ENCODE data around the gene LEKR1. TPM values are rescaled to one million over a fixed set of nuclear protein-coding genes. Genes with fewer than 3 reads are reported as not detected.

The LEKR1 gene
- total RNA-seq = under 1 TPM; 0.37 to 0.53 TPM

DNA sequence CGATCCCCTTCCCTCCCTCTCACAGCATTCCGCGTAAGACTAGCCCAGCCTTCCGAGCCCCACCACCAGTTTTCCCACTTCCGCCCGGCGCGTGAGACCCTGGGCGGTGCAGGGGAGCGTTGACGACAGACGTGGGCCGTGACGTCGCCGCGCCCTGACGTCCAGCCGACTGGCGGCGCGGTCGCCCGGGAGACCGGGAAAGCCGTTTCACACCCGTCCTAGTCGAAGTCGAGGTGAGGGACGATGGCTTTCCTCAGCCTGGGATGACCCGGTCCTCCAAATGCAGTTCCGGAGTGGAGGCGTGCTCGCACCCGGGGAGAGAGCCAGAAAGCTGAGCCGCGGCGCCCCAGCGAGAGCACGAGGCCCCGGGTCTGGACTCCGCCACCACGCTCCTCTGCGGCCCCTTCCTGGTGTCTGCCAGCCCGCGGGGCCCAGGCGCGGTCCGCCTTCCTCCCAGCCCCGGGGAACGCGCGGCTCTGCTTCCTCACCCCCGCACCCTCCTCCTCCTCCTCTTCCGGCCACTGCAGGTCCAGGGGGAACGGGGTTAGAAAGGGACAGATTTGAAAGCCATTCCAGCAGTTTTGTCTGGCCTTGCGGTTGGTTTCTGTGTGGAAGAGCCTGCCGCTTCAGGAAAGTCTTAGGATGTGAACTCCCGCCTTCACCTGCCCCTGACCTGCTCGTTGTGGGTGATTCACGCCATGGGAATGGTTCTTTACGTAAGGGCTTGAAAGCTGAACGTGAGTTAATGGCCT lies at the start of gene LEKR1:
Gene LEKR1, plus strand, starts transcription at position 210 of the 752 bp plus-strand sequence. CDS start 2,977 bp downstream, outside the sequence.
- DNase-seq (peak; percentile 76), ATAC-seq (peak; percentile 77)
- peak within 1 kb of the TSS; percentile 95 for H3K27ac Mint-ChIP-seq
- H3K36me3 Mint-ChIP-seq (ENCODE audit: low read depth) = peaks cover 2% of the 10 kb centered on the region
- peaks cover 17% of the 10 kb centered on the region for H3K4me1 Mint-ChIP-seq
- ChIA-PET POLR2A (no interaction called here), CTCF (interaction anchor here (1.1 kb wide), 1 partner anchor 311 kb away, joined by 4 read pairs; no protein-coding TSS in a partner anchor)
- no peaks in the 10 kb centered on the region for H3K27me3 Mint-ChIP-seq
- no peaks in the 10 kb centered on the region for H3K9me3 Mint-ChIP-seq (ENCODE audit: low read depth)
- intact Hi-C loops (cut with DNase I, micrococcal nuclease) = loop anchor here (1.0 to 2.0 kb wide), 4 partner anchors 9 to 342 kb away; partner anchors contain the start of genes SSR3 (in 1 of the 2) and TIPARP (in 1 of the 2)
- H3K4me3 Mint-ChIP-seq = peak within 1 kb of the TSS; percentile 82

DNA sequence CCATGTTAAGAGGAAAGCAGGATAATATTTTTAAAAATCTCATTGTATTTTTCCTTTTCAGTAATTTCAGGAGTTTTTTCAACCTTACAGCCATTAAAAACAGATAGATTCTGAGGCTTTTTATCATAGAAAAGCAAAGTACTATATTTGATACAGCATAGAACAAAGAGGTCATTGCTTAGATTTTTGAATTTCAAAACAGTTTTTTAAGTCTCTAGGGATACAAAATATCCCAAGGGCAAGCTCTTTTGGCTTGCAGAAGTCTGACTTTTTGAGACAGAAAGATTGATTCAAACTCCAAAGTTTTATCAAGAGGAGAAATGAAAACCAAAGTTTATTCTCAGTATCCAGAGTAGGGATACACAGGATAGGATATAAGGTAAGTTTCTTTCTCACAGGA lies 49.3 kb upstream of the LEKR1 start:
- no peak overlapping the region for H3K27ac Mint-ChIP-seq
- no peaks in the 10 kb centered on the region for H3K9me3 Mint-ChIP-seq (ENCODE audit: low read depth)
- peaks cover 6% of the 10 kb centered on the region for H3K27me3 Mint-ChIP-seq
- DNase-seq (no peak), ATAC-seq (no peak)
- H3K4me3 Mint-ChIP-seq = no peak overlapping the region
- ChIA-PET CTCF (interaction anchor here (0.7 to 1.2 kb wide), 2 partner anchors 11 to 37 kb away, joined by 3 to 5 read pairs; no protein-coding TSS in a partner anchor), POLR2A (no interaction called here)
- no peaks in the 10 kb centered on the region for H3K4me1 Mint-ChIP-seq
- intact Hi-C loops (cut with DNase I, micrococcal nuclease) = no loop called here
- H3K36me3 Mint-ChIP-seq (ENCODE audit: low read depth) = no peaks in the 10 kb centered on the region

DNA sequence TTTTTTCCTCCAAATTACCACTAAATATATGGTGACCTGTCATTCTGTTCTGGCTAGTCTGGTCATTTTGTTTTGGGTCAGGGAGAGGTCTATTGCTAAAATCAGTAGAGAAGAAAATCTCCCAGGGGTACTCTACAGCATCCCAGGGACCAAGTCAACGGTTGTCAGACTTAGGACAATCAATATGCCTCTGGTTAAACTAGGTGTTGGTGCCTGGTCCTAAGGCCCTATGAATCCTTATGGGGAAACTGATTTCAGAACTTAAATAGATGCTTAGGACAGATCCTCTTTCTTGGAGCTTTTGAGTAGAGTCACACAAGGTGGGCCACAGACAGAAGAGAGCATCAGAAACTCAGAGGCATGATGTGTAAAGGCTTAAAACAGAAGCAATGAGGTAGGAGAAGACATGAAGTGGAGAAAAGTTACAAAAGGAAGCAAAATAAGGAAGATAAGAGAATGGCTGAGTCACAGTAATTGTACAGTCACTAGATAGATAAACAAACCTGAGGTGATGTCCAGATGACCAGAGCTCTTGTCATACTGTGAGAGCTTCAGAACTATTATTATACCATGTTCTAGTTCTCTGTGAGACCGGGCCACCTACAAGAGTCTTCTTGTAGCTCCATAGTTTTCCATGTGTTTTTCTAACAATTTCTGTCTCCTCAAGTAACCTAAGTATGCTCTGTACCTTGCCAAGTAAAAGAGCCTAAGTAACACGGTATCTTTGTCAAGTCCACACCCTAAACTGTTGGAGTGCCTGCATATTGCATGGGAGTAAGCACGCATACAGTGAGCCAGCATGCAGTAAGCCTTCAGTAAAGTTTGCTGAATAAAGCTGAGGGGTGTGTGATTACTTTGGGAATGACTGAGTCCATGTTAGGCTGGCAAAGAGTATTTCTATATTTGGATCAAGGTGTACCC lies 44.6 kb upstream of the LEKR1 start:
- peaks cover 4% of the 10 kb centered on the region for H3K27me3 Mint-ChIP-seq
- POLR2A ChIA-PET = no interaction called here
- H3K9me3 Mint-ChIP-seq (ENCODE audit: low read depth) = no peaks in the 10 kb centered on the region
- no peak overlapping the region for H3K27ac Mint-ChIP-seq
- intact Hi-C loops (cut with DNase I, micrococcal nuclease) = no loop called here
- H3K36me3 Mint-ChIP-seq (ENCODE audit: low read depth) = no peaks in the 10 kb centered on the region
- peaks cover 4% of the 10 kb centered on the region for H3K4me1 Mint-ChIP-seq
- no peak for ATAC-seq
- H3K4me3 Mint-ChIP-seq = no peak overlapping the region
- DNase-seq = no peak
- CTCF ChIA-PET = no interaction called here

DNA sequence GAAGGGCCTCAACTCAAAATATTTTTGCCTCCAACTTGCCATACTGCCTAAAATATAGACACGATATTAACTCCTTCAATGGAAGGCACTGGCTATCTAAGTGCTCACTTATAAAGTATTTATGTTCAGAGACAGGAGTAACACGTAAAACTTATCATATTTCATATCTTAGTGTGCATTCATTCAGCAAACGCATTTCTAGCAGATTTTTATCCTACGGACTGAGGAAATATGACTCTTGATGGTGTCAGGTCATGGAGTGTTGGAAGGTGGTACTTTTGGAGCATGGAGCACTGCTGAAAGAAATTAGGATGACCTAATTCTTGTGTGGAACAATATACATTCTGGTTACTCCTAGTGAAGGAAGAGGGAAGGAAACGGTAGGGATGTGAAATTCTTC lies 43.8 kb upstream of the LEKR1 start:
- Mint-ChIP-seq H3K4me3 (no peak overlapping the region), H3K4me1 (peaks cover 8% of the 10 kb centered on the region), H3K27me3 (peaks cover 4% of the 10 kb centered on the region), H3K9me3 (ENCODE audit: low read depth) (no peaks in the 10 kb centered on the region), H3K27ac (no peak overlapping the region), H3K36me3 (ENCODE audit: low read depth) (no peaks in the 10 kb centered on the region)
- CTCF ChIA-PET = no interaction called here
- ATAC-seq (no peak), DNase-seq (no peak)
- intact Hi-C loops (cut with DNase I, micrococcal nuclease) = no loop called here
- POLR2A ChIA-PET = no interaction called here

DNA sequence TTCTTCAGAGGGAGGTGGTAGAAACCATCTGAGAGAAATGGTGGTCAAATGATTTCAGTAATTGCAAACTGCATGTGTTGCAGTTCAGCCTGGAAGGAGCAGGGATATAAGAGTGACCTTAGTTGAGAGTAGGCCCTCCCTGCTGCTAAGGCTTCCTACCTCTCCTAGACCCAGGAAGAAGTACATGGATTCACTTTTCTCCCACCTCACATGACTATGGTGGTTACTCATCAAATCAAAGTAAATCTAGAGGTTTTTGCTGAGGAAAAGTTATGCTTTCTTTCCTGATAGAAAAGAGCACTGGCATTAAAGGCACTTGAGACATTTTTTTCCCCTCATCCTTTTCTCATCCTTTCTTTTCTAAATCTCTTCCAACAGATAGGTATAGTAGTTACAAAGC lies 43.2 kb upstream of the LEKR1 start:
- intact Hi-C loops (cut with DNase I, micrococcal nuclease) = no loop called here
- DNase-seq = no peak
- H3K9me3 Mint-ChIP-seq (ENCODE audit: low read depth) = no peaks in the 10 kb centered on the region
- ATAC-seq = no peak
- H3K4me3 Mint-ChIP-seq = no peak overlapping the region
- ChIA-PET CTCF (no interaction called here), POLR2A (no interaction called here)
- H3K36me3 Mint-ChIP-seq (ENCODE audit: low read depth) = no peaks in the 10 kb centered on the region
- H3K27ac Mint-ChIP-seq = no peak overlapping the region
- H3K27me3 Mint-ChIP-seq = peaks cover 4% of the 10 kb centered on the region
- peaks cover 14% of the 10 kb centered on the region for H3K4me1 Mint-ChIP-seq

DNA sequence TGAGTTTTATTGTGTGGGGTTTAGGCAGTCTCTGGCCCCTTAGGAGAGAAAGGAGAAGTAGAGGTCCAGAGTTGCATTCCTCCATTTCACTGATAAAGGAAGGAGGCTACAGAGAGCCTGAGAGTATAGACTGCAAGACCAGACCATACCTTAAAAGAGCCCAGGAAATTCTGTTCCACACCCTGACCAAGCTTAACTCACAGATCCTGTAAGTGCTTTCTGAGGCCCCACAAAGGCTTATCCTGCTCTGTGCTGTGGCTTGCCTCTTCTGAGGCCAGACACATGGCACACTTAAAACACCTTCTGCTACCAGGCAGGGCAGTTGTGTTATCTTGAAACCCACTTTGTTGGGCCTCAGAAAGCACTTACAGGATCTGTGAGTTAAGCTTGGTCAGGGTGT lies 39.2 kb upstream of the LEKR1 start:
- peak; percentile 25 for ATAC-seq
- no peak overlapping the region for H3K27ac Mint-ChIP-seq
- intact Hi-C loops (cut with DNase I, micrococcal nuclease) = no loop called here
- H3K27me3 Mint-ChIP-seq = no peaks in the 10 kb centered on the region
- no peak for DNase-seq
- ChIA-PET CTCF (no interaction called here), POLR2A (interaction anchor here (1.0 kb wide), 1 partner anchor 30 kb away, joined by 4 read pairs; no protein-coding TSS in a partner anchor)
- no peaks in the 10 kb centered on the region for H3K36me3 Mint-ChIP-seq (ENCODE audit: low read depth)
- no peaks in the 10 kb centered on the region for H3K9me3 Mint-ChIP-seq (ENCODE audit: low read depth)
- H3K4me3 Mint-ChIP-seq = no peak overlapping the region
- H3K4me1 Mint-ChIP-seq = peaks cover 22% of the 10 kb centered on the region

DNA sequence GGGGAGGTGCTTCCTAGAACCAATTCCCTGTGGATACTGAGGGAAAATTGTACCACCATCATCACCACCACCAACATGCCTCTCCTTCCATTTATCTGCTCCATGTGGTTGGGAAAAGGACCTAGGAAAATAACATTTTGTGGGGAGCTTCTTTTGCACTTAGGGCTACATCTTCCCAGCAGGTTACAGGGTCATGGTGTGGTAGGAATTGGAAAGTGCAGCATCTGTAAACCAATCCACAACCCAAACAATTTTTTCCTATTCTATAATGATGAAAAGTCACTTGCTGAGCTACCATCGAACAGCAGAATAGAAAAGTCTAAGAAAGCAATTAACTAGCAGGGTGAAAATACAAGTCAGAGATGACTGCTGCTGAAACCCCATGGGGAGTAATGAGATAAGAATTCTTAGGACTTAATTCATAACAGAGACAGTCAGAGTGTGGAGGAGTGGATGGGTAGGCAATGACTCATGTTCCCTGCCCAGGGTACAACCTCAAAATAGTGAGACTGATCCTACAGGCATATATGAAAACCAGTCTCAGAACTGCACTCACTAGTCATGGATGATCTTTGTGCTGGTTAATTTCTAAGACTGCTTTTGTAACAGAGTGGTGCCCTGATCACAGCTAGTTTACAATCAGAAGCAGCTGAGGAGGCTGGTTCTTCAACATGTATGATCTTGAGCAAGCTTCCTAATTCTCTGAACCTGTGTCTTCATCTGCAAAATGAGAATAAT lies 38.1 kb upstream of the LEKR1 start:
- intact Hi-C loops (cut with DNase I, micrococcal nuclease) = loop anchor here in 1 of 2 experiments (1.0 kb wide), 1 partner anchor 340 kb away; no protein-coding TSS in a partner anchor
- H3K4me1 Mint-ChIP-seq = peaks cover 26% of the 10 kb centered on the region
- H3K27me3 Mint-ChIP-seq = no peaks in the 10 kb centered on the region

DNA sequence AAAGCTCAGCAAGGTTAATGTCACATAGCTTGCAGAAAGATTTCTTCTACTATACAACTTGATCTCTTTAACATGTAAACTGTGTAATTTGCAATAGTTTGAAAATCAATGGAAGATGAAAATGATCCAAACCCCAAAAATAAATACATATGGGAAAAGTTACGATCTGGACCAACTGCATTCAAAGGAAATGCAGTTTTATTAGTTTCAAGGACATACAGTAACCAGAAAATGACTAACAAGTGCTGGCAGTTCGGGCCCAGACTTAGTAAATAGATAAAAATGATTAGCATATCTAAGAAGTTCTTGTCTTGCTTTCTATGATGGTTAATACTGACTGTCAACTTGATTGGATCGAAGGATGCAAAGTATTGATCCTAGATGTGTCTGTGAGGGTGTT lies 37.3 kb upstream of the LEKR1 start:
- Mint-ChIP-seq H3K27me3 (no peaks in the 10 kb centered on the region), H3K27ac (no peak overlapping the region), H3K36me3 (ENCODE audit: low read depth) (no peaks in the 10 kb centered on the region), H3K4me3 (no peak overlapping the region), H3K4me1 (peaks cover 32% of the 10 kb centered on the region), H3K9me3 (ENCODE audit: low read depth) (no peaks in the 10 kb centered on the region)
- no peak for DNase-seq
- intact Hi-C loops (cut with DNase I, micrococcal nuclease) = loop anchor here in 1 of 2 experiments (1.0 kb wide), 1 partner anchor 339 kb away; no protein-coding TSS in a partner anchor
- POLR2A ChIA-PET = no interaction called here
- ATAC-seq = no peak
- CTCF ChIA-PET = no interaction called here

More for the DNA sequence above, 38.1 kb upstream of the LEKR1 start:
- DNase-seq (peak; percentile 55), ATAC-seq (peak; percentile 98)
- ChIA-PET CTCF (interaction anchor here (0.6 kb wide), 1 partner anchor 11 kb away, joined by 5 read pairs; no protein-coding TSS in a partner anchor), POLR2A (interaction anchor here (1.0 kb wide), 1 partner anchor 29 kb away, joined by 4 read pairs; no protein-coding TSS in a partner anchor)
- no peaks in the 10 kb centered on the region for H3K36me3 Mint-ChIP-seq (ENCODE audit: low read depth)
- H3K9me3 Mint-ChIP-seq (ENCODE audit: low read depth) = no peaks in the 10 kb centered on the region
- H3K4me3 Mint-ChIP-seq = no peak overlapping the region
- H3K27ac Mint-ChIP-seq = peak overlapping the region; percentile 29

DNA sequence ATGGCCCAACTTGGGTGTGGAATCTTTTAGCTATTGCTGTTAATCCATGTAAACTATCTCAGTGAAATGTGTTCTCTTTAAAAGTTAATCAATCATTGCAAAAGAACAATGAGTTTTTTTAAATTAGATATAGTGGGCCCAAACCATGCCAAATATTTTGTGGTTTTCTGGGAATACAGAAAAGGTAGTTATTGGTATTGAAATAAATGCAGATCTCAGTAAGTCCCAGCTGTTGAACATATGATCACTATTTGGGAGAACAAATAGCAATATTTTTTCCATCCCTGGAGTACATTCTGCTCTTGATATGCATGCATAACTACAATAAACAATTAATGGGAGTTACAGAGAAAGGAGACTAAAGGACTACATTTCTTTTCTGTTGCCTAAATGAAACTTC lies 36.0 kb upstream of the LEKR1 start:
- DNase-seq (no peak), ATAC-seq (no peak)
- H3K4me3 Mint-ChIP-seq = no peak overlapping the region
- no peaks in the 10 kb centered on the region for H3K36me3 Mint-ChIP-seq (ENCODE audit: low read depth)
- no peak overlapping the region for H3K27ac Mint-ChIP-seq
- POLR2A ChIA-PET = no interaction called here
- H3K27me3 Mint-ChIP-seq = no peaks in the 10 kb centered on the region
- peaks cover 32% of the 10 kb centered on the region for H3K4me1 Mint-ChIP-seq
- CTCF ChIA-PET = interaction anchor here (0.7 to 1.1 kb wide), 2 partner anchors 77 to 328 kb away, joined by 3 to 4 read pairs; no protein-coding TSS in a partner anchor
- H3K9me3 Mint-ChIP-seq (ENCODE audit: low read depth) = no peaks in the 10 kb centered on the region
- intact Hi-C loops (cut with DNase I, micrococcal nuclease) = no loop called here

DNA sequence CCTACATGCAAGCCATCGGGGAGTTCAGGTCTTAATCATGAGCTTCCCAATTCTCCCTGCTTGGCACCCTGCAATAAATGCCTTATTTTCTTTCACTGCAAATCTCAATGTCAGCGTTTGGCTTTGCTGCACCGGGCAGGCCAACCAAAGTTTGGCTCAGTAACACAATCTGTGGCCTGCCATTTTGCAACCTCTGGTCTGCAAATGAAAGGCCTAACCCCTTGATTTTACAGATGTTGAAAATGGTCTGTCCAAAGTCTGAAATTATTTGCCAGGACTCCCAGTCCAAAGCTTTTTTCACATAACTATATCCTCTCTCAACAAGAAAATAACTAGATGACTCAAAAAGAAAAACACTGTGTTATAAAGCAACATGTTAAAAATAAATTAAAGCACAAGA lies 34.0 kb upstream of the LEKR1 start:
- ATAC-seq (no peak), DNase-seq (no peak)
- Mint-ChIP-seq H3K27ac (no peak overlapping the region), H3K36me3 (ENCODE audit: low read depth) (no peaks in the 10 kb centered on the region), H3K4me3 (no peak overlapping the region), H3K27me3 (no peaks in the 10 kb centered on the region), H3K9me3 (ENCODE audit: low read depth) (no peaks in the 10 kb centered on the region), H3K4me1 (peaks cover 29% of the 10 kb centered on the region)
- intact Hi-C loops (cut with DNase I, micrococcal nuclease) = no loop called here
- ChIA-PET CTCF (interaction anchor here (0.7 kb wide), 1 partner anchor 327 kb away, joined by 4 read pairs; no protein-coding TSS in a partner anchor), POLR2A (interaction anchor here (0.6 kb wide), 1 partner anchor 335 kb away, joined by 4 read pairs; no protein-coding TSS in a partner anchor)

DNA sequence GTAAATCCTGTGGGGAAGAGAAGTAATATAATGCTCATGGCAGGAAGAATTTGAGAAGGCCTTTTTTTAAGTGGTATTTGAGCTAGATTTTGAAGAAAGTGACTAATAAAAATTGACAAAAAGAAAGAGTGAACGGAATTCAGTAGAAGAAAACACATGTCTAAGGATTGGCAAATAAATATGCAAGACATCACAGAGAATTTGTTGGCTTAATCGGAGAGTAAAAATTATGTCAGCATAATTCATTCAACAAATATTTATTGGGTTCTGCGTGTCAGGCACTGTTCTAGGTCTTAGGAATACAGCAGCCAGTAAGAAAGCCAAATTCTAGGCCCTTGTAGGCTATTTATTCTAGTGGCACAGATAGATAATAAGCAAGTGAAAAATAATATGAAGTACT lies 33.6 kb upstream of the LEKR1 start:
- POLR2A ChIA-PET = no interaction called here
- intact Hi-C loops (cut with DNase I, micrococcal nuclease) = no loop called here
- H3K9me3 Mint-ChIP-seq (ENCODE audit: low read depth) = no peaks in the 10 kb centered on the region
- no peak overlapping the region for H3K4me3 Mint-ChIP-seq
- DNase-seq (no peak), ATAC-seq (no peak)
- no peaks in the 10 kb centered on the region for H3K27me3 Mint-ChIP-seq
- CTCF ChIA-PET = interaction anchor here (0.7 kb wide), 1 partner anchor 326 kb away, joined by 4 read pairs; no protein-coding TSS in a partner anchor
- H3K27ac Mint-ChIP-seq = no peak overlapping the region
- H3K36me3 Mint-ChIP-seq (ENCODE audit: low read depth) = no peaks in the 10 kb centered on the region
- peaks cover 26% of the 10 kb centered on the region for H3K4me1 Mint-ChIP-seq

All from activated CD4-positive, alpha-beta T cell treated with anti-CD3 and anti-CD28 coated beads for 36 hours (primary cell).